HTERT RPE-1 (cell line): Measurements from ENCODE around the gene SLC38A7.
"Not testable (repeated sequence)": the region's sequence is repeated elsewhere in the genome, so short reads cannot be mapped to it uniquely, and the experiment has no call there.

Experiments used
- in situ Hi-C: fragments of 300-500 bp; cut with MboI; formaldehyde crosslinking; loops from 4 replicates; pipeline ENCODE4 v1.14.3; 2020; ENCODE audit warnings: low sequenced_read_pairs

SLC38A7 gene

DNA sequence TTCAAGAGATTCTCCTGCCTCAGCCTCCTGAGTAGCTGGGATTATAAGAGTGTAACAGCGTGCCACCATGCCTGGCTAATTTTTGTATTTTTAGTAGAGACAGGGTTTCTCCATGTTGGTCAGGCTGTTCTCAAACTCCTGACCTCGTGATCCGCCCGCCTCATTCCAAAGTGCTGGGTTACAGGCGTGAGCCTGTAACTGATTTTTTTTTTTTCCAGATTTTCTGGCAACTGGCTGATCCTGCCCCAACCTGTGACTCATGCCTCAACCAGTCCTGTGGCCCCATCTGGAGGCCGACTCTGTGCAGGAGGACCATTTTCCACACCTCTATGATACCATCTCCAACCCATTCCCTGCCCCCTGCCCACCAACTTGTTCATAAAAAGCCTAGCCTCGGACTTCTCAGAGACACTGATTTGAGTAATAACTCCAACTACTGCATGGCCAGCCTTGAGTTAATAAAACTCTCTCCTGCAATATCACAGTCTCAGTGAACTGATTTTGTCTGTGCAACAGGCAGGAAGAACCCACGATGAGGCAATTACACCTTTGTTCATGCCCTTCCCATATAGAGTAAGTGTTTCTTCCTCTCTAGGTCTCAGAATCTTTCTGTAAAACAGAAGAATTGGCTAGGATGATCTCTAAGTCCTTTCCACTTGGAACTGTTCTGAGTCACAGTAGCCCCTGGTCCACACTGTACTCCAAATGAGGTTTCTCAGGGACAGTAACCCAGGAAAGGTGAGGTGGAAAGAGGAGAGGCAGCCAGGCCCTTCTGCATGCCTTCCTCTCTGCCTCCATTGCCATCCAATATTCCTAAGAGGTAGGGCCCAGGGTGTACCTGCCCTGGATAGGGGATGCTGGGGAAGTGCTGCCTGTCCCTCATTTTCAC, 46.2 kb downstream of the SLC38A7 start:
- in situ Hi-C loops = no loop called here

DNA sequence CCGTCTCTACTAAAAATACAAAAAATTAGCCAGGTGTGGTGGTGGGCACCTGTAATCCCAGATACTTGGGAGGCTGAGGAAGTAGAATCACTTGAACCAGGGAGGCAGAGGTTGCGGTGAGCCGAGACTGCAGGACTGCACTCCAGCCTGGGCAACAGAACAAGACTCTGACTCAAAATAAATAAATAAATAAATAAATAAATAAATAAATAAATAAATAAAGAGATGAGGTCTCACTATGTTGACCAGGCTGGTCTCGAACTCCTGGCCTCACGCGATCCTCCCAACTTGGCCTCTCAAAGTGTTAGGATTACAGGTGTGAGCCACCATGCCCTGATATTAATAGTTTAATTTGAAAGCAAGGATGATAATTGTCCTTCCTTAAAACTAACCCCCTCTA, 47.5 kb downstream of the SLC38A7 start:
- in situ Hi-C loops = not testable (repeated sequence)

DNA sequence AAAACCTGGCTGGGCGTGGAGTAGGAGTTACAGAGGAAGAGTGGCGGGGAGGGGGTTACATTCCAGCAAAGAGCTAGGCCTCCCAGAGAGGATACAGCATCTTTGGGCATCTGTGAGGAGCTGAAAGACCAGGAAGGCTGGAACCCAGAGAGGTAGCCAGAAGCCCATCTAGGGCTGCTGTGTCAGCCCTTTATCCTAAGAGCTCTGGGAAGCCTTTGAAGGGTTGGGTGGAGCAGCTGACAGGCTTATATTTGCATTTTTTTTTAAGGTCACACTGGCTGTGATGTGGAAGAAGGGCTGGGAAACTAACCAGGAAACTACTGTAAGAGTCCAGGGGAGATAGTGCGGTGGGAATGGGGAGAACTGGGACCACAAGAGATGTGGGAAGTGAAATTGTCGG, 48.1 kb downstream of the SLC38A7 start:
- in situ Hi-C loops = no loop called here

DNA sequence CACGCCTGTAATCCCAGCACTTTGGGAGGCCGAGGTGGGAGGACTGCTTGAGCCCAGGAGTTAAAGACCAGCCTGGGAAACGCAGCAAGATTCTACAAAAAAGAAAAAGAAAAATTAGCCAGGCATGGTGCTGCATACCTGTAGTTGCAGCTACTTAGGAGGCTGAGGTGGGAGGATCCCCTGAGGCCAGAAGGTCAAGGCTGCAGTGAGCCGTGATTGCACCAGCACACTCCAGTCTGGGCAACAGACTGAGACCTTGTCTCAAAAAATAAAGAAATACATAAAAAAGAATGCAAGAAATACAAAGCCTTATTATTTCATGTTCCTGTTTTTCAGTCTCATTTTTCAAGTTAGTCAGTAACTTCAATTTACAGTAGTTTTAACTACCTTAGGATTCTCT, 49.1 kb downstream of the SLC38A7 start:
- in situ Hi-C loops = no loop called here

DNA sequence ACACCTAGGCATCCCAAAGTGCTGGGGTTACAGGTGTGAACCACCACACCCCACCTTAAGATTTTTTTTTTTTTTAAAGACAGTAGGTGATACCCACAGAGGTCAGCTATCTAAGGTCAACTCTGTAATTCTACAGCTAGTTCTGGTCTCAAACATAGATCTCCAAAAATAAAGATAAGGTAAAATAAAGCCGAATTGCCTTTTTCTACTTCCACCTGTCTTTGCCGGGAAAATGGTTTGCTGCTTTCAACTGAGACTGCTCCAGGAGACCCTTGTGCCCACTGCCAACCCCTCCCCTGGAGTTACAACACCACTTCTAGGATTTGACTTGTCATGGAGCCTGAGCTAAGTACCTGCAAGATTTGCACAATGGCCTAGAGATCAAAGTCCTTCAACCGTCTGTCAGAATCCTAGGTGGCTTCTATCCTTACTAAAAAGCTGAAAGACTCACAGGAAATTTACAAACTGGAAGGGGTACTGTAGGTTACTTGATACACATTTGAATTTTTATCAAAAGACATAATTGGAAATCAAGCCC, 50.2 kb downstream of the SLC38A7 start:
- in situ Hi-C loops = no loop called here

DNA sequence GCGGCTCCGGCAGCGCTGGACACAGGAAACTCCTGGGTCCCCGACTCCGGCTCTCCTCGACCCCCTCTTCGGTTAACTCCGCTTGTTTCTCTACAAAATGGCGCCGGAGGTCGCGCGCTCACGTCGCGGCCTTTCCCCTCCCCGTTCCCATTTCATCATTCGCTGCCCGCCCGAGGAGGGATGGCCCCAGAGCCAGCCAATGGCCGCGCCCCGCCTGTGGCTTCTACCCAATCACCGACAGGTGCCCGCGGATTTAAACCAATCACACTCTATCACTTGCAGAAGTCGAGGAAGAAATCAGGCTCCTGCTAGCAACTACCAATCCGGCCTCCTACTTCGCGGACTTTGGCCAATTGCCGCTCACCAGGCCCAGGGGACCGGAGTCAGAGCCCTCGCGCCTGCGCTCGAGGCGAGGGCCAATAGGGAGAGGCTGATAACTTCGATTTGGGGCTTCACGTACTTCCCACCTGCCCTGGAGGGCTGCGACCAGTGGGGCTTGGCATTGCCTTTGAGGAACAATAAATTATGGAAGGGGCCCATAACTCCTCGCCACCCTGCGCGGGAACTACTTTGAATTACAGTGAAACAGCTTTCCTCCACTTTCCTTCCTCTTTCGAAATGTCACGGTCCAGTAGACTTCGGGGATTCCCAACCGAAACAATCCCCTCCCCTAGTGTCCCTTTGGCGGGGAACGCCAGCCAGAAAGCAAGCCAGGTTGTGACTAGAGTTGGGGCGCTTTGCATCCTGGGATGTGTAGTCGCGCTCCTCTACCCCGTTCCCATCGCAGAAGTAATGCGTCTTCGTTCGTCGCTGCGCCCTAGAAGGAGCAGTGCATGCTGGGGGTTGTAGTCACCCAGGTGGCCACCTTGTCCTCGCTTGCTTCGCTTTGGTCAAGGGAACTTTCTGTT, 54.6 kb downstream of the SLC38A7 start, which contains the start of gene CNOT1:
Gene CNOT1 (minus strand): TSS at position 94 of the 908 bp plus-strand sequence. CDS start 30,489 bp downstream, outside the sequence.
- in situ Hi-C loops = no loop called here

DNA sequence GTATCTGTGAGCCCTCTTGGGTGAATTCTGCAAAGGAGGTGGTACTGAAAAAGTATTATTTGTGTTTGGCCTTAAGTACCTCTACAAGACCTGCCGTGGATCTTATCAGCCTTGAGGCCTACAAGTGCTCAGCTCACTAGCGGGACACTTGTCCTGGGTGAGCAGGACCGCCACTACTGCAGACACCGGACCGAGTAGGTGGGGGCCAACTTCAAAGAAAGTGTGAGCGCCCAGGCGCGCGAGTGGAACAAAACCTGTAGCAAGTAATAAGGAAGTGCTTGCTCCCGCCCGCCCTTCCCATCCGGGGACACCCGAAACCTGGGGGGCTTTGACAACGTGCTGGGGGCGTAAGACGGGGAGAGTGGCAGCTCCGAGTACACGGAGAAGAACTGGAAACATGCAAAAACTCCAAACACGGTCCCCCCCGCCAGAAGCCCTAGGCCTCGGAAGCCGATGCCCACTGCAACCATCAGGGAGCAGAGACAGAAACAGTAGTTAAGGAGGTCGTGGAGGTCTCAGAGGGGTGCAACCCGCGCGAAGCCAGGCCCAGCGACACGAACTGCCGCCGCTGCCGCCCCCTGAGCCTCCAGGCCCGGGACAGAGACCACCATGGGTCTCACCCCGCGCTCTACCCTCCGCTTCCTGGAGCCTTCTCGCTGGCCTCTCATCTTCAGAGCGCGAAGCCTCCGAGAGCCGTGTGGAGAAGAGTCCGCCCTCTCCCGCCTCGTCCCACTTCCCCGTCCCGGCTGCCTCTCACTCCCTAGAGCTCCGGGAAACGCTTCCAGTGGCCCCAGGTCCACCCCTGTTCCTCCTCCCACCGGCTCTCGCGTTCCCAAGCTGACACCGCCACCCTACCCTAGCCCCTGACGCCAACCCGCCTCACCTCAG, 55.5 kb downstream of the SLC38A7 start:
- in situ Hi-C loops = no loop called here

DNA sequence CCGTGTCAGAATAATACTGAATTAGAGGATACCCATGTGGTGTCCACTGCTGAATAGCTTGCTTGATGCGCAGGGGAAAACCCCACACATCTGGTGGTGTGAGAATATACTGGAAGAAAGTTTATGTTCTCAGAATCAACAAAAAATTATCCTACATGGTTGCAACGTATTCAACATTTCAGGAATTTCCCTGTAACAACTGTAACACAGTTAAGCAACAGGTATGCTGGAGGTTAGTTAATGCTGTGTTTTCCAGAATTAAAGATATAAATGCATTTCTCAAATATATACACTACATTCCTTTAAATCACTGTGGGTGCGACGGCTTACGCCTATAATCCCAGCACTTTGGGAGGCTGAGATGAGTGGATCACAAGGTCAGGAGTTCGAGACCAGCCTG, 60.4 kb downstream of the SLC38A7 start:
- in situ Hi-C loops = no loop called here

DNA sequence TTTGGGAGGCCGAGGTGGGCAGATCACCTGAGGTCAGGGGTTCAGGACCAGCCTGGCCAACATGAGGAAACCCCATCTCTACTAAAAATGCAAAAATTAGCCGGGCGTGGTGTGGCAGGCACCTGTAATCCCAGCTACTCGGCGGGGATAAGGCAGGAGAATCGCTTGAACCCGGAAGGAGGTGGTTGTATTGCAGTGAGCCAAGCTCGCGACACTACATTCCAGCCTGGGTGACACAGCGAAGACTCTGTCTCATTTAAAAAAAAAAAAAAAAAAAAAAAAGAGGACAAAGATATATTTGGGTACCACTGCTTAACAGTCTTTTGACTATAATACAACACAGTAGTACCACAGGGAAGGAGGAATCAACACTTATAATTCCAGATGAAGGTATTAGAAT, 64.2 kb downstream of the SLC38A7 start:
- in situ Hi-C loops = no loop called here

DNA sequence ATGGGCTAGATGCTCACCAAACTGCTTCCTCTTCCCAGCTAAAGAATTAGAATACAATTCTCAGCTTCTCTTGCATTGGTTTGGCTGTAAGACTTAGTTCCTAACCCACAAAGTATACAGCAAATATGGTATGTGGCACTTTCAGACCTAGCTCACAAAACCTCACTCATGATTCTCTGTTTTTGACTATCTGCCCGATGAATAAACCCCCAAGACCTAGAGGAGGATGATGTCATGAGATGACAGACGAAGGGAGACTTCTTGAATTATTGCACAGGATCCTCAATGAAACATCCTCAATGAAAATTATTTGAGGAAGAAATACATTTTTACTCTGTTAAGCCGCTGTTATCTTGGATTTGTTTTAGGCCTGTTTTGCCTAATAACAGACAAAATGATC, 69.3 kb downstream of the SLC38A7 start:
- in situ Hi-C loops = no loop called here
